Neural progenitor cell (in vitro differentiated cells): ENCODE measurements around the gene SPATA33.

Source experiments
- CTCF ChIP-seq: fragments of 200-600 bp; sonication (generic); IDR thresholded peaks from 2 replicates; pipeline ENCODE4 v1.5.1; 2017; ENCODE audit warnings: antibody characterized with exemption, mild to moderate bottlenecking
- EZH2 ChIP-seq: fragments of 200-600 bp; sonication (generic); IDR thresholded peaks from 2 replicates; pipeline ENCODE4 v1.6.1; 2017; ENCODE audit warnings: antibody characterized with exemption, mild to moderate bottlenecking, moderate library complexity
- EZH2phosphoT487 ChIP-seq: fragments of 200-600 bp; sonication (generic); IDR thresholded peaks from 2 replicates; pipeline ENCODE4 v1.6.1; 2017; ENCODE audit warnings: antibody characterized with exemption

DNA sequence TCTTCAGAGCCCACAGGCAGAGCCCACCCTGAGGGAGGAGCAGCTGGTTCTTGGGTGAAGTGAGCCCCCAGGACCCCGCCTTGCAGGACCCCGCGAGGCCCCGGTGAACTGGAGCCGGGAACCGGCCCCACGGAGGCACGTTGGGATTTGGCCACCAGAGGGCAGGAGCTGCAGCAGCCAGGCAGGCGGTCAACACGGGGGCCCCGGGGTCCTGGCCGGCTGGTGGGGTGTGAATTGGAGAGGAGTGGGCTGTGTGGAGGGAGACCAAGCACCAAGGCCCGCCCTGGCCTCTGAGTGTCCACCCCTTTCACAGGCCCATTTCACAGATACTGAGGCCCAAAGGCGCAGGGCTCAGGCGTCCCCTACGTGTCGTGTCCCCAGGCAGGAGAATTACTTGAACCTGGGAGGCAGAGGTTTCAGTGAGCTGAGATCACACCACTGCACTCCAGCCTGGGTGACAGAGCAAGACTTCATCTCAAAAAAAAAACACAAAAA, 42.0 kb upstream of the SPATA33 start:
- TF ChIP-seq CTCF, result peak; percentile 82
- TF ChIP-seq EZH2phosphoT487, result no peak
- no peak for TF ChIP-seq EZH2
